GM12892 (cell line): ENCODE results near the gene VCX3B.

Experiments
- POLR2A ChIP-seq: IDR thresholded peaks from 2 replicates; pipeline ENCODE4 v1.6.1; 2011; ENCODE audit warnings: low read depth, low read length, control low read depth
- POLR2AphosphoS5 ChIP-seq: IDR thresholded peaks from 2 replicates; pipeline ENCODE4 v1.6.1; 2011; ENCODE audit warnings: low read depth, low read length, control low read depth
- TAF1 ChIP-seq: IDR thresholded peaks from 2 replicates; pipeline ENCODE4 v1.6.1; 2011; ENCODE audit warnings: low read depth, mild to moderate bottlenecking, control low read depth, low read length, borderline replicate concordance

DNA sequence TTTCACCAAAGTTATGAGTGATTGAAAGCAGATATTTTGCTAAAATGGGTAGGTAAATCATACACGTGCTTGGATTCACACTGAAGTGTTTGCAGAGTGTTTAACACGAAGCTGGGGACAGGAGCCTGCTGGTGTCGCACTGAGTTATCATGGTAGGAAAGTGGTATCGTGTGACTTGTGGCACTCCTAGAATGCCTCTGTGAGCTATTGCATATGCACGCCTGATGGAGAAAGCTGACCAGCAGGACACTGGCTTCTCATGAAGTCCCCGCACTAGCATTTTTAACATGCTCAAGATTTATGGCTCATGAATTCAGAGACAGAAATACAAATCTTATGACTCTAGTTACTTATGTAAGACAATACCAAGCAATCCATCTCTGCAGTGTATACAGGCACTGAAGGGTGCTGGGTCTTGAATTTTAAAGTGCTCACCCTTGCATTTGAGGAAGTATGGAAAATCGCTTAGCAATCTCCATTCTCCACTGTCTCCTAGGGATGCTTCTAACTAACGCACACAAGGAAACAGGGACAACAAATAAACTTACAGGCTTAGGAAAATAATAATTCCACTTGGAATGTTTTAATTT is 19.8 kb downstream of the VCX3B start:
- TF ChIP-seq POLR2A, result no peak
- TF ChIP-seq POLR2AphosphoS5, result no peak
- no peak for TF ChIP-seq TAF1
